WTC11 (cell line): ENCODE results near the gene TSPO2. TPM values are rescaled to one million over a fixed set of nuclear protein-coding genes. Genes with fewer than 3 reads are reported as not detected.

Experiments used
- ATAC-seq: fragments of 200-7000 bp; cut with Tn5 transposase; 2 replicates; pipeline ENCODE4 v1.10.0; 2021; ENCODE audit warnings: mild to moderate bottlenecking, moderate library complexity
- CTCF ChIA-PET: fragments of 300-600 bp; sonication (Branson Sonifier 250); formaldehyde crosslinking; loops from one replicate; lab custom pipeline; 2021; ENCODE audit warnings: antibody characterized with exemption; lab: Charles Lee
- POLR2A ChIA-PET: fragments of 350-600 bp; sonication (Branson Sonifier 250); formaldehyde crosslinking; loops from one replicate; lab custom pipeline; 2021; ENCODE audit warnings: antibody characterized with exemption; lab: Charles Lee
- DNase-seq: peaks from one replicate; pipeline ENCODE4 v3.0.0; 2021; ENCODE audit warnings: low spot score
- H3K27ac Mint-ChIP-seq: 2 replicates; pipeline ENCODE4 v1.8.0; 2021; ENCODE audit warnings: mixed read lengths
- H3K27me3 Mint-ChIP-seq: 2 replicates; pipeline ENCODE4 v1.8.0; 2021; ENCODE audit warnings: low read depth, mild to moderate bottlenecking, moderate library complexity, mixed read lengths
- H3K36me3 Mint-ChIP-seq: 2 replicates; pipeline ENCODE4 v1.8.0; 2021; ENCODE audit warnings: mixed read lengths
- H3K4me1 Mint-ChIP-seq: 2 replicates; pipeline ENCODE4 v1.8.0; 2022; ENCODE audit warnings: mixed read lengths
- H3K4me3 Mint-ChIP-seq: 2 replicates; pipeline ENCODE4 v1.8.0; 2021; ENCODE audit warnings: mild to moderate bottlenecking, moderate library complexity, mixed read lengths
- H3K9me3 Mint-ChIP-seq: 2 replicates; pipeline ENCODE4 v1.8.0; 2021; ENCODE audit warnings: mixed read lengths
- CREM ChIP-seq: sonication (generic); formaldehyde crosslinking; IDR thresholded peaks from 2 replicates; pipeline ENCODE4 v1.8.1; 2022; ENCODE audit warnings: mild to moderate bottlenecking, missing genetic modification reagents, moderate library complexity
- E2F4 ChIP-seq: sonication (generic); formaldehyde crosslinking; IDR thresholded peaks from 2 replicates; pipeline ENCODE4 v1.8.1; 2022; ENCODE audit warnings: low read depth, mild to moderate bottlenecking, moderate library complexity, missing genetic modification reagents, borderline replicate concordance
- EMX1 ChIP-seq: fragments of 250-450 bp; sonication (Bioruptor Pico); IDR thresholded peaks from 2 replicates; pipeline ENCODE4 v1.8.0; 2021; ENCODE audit warnings: mild to moderate bottlenecking
- ETV6 ChIP-seq: sonication (generic); formaldehyde crosslinking; IDR thresholded peaks from 2 replicates; pipeline ENCODE4 v1.8.1; 2022; ENCODE audit warnings: mild to moderate bottlenecking, missing genetic modification reagents
- GABPB1 ChIP-seq: sonication (generic); formaldehyde crosslinking; IDR thresholded peaks from 2 replicates; pipeline ENCODE4 v1.8.1; 2023; ENCODE audit warnings: mild to moderate bottlenecking, missing genetic modification reagents
- IRF2 ChIP-seq: sonication (generic); formaldehyde crosslinking; IDR thresholded peaks from 2 replicates; pipeline ENCODE4 v1.8.0; 2022; ENCODE audit warnings: low read depth, missing genetic modification reagents, borderline replicate concordance
- NFATC4 ChIP-seq: fragments of 250-450 bp; sonication (Bioruptor Pico); IDR thresholded peaks from 2 replicates; pipeline ENCODE4 v1.9.0; 2021; ENCODE audit warnings: mild to moderate bottlenecking
- NFE2L1 ChIP-seq: sonication (generic); formaldehyde crosslinking; IDR thresholded peaks from 2 replicates; pipeline ENCODE4 v1.8.1; 2023; ENCODE audit warnings: missing genetic modification reagents
- RELA ChIP-seq: sonication (generic); formaldehyde crosslinking; IDR thresholded peaks from 2 replicates; pipeline ENCODE4 v1.8.1; 2022; ENCODE audit warnings: missing genetic modification reagents, mild to moderate bottlenecking, borderline replicate concordance
- RORB ChIP-seq: fragments of 250-450 bp; sonication (Bioruptor Pico); IDR thresholded peaks from 2 replicates; pipeline ENCODE4 v1.9.0; 2021; ENCODE audit warnings: mild to moderate bottlenecking
- TCF7 ChIP-seq: sonication (generic); formaldehyde crosslinking; IDR thresholded peaks from 2 replicates; pipeline ENCODE4 v1.8.0; 2022; ENCODE audit warnings: mild to moderate bottlenecking, low read depth, missing genetic modification reagents, moderate library complexity
- TEAD1 ChIP-seq: sonication (generic); formaldehyde crosslinking; IDR thresholded peaks from 2 replicates; pipeline ENCODE4 v1.8.0; 2022; ENCODE audit warnings: mild to moderate bottlenecking, missing genetic modification reagents
- TEAD4 ChIP-seq: sonication (generic); formaldehyde crosslinking; IDR thresholded peaks from 2 replicates; pipeline ENCODE4 v1.8.0; 2022; ENCODE audit warnings: mild to moderate bottlenecking, missing genetic modification reagents
- ZNF121 ChIP-seq: sonication (generic); formaldehyde crosslinking; IDR thresholded peaks from 2 replicates; pipeline ENCODE4 v1.8.0; 2023; ENCODE audit warnings: missing genetic modification reagents
- ZNF281 ChIP-seq: sonication (generic); formaldehyde crosslinking; IDR thresholded peaks from 2 replicates; pipeline ENCODE4 v1.8.0; 2023; ENCODE audit warnings: mild to moderate bottlenecking, missing genetic modification reagents
- ZNF425 ChIP-seq: fragments of 250-450 bp; sonication (Bioruptor Pico); conservative IDR thresholded peaks from 2 replicates; pipeline ENCODE4 v1.9.0; 2021; ENCODE audit warnings: mild to moderate bottlenecking
- ZNF671 ChIP-seq: fragments of 250-450 bp; sonication (Bioruptor Pico); IDR thresholded peaks from 2 replicates; pipeline ENCODE4 v1.8.0; 2021; ENCODE audit warnings: mild to moderate bottlenecking
- total RNA-seq: library from RNA; stranded (reverse); gene quantifications from 3 replicates; pipeline ENCODE4 v1.2.3, GENCODE V29; 2021
- TF ChIP-seq, protein P1 (sequence below): sonication (generic); formaldehyde crosslinking; IDR thresholded peaks from 2 replicates; pipeline ENCODE4 v1.8.0; 2022; ENCODE audit warnings: missing genetic modification reagents
- TF ChIP-seq, protein P2 (sequence below): fragments of 200-600 bp; IDR thresholded peaks from 2 replicates; pipeline ENCODE4 v1.8.0; 2022; ENCODE audit warnings: antibody characterized with exemption
- TF ChIP-seq, protein P3 (sequence below): sonication (generic); formaldehyde crosslinking; IDR thresholded peaks from 2 replicates; pipeline ENCODE4 v1.8.0; 2022; ENCODE audit warnings: mild to moderate bottlenecking, missing genetic modification reagents

TSPO2 gene
- total RNA-seq, 1 experiment from 2014 or later, result not detected

DNA sequence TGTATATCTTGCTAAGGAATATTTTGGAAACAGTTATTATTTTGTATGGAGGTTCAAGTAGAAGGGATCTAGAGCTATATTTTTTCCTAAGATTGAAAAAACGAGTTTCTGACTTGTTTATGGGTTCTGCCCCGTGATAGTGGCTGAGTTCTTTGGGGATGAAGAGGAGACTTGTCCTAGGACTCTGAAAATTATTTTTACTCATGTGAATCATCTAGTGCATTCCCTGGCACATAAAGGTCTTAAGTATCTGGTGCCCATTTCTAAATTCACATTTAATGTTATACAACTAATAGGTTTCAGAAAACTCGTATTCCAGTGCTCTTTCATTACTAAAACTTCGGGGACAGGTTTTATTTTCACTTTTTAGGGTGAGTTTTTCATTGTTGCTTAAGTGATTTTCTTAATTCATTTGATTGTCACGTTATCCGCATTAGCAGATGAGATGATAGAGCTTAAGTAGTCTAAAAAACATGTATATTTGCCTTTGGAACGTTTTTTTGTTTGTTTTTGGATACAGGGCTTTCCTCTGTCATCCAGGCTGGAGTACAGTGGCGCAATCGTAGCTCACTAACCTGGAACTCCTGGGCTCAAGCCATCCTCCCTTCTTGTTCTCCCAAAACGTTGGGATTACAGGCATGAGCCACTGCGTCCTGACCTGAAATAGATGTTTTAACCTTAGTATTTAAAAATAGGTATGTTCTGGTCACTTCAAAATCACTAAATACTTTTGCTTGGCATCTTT lies 32.6 kb downstream of the TSPO2 start (continued):
- TF ChIP-seq ZNF425 (CRISPR knock-in tag), result no peak
- TF ChIP-seq, protein P1, sequence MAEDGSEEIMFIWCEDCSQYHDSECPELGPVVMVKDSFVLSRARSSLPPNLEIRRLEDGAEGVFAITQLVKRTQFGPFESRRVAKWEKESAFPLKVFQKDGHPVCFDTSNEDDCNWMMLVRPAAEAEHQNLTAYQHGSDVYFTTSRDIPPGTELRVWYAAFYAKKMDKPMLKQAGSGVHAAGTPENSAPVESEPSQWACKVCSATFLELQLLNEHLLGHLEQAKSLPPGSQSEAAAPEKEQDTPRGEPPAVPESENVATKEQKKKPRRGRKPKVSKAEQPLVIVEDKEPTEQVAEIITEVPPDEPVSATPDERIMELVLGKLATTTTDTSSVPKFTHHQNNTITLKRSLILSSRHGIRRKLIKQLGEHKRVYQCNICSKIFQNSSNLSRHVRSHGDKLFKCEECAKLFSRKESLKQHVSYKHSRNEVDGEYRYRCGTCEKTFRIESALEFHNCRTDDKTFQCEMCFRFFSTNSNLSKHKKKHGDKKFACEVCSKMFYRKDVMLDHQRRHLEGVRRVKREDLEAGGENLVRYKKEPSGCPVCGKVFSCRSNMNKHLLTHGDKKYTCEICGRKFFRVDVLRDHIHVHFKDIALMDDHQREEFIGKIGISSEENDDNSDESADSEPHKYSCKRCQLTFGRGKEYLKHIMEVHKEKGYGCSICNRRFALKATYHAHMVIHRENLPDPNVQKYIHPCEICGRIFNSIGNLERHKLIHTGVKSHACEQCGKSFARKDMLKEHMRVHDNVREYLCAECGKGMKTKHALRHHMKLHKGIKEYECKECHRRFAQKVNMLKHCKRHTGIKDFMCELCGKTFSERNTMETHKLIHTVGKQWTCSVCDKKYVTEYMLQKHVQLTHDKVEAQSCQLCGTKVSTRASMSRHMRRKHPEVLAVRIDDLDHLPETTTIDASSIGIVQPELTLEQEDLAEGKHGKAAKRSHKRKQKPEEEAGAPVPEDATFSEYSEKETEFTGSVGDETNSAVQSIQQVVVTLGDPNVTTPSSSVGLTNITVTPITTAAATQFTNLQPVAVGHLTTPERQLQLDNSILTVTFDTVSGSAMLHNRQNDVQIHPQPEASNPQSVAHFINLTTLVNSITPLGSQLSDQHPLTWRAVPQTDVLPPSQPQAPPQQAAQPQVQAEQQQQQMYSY (CRISPR knock-in tag), result no peak
- no peak for TF ChIP-seq ZNF121

GRCh38 chr6:41075651-41076626 lies 33.7 kb downstream of the TSPO2 start:
- POLR2A ChIA-PET, result no interaction called here

More at GRCh38 chr6:41075651-41076626, 33.7 kb downstream of the TSPO2 start:
- TF ChIP-seq RELA (CRISPR knock-in tag) (no peak), ZNF671 (CRISPR knock-in tag) (no peak), TEAD4 (CRISPR knock-in tag) (no peak), IRF2 (CRISPR knock-in tag) (no peak), ZNF281 (CRISPR knock-in tag) (no peak), GABPB1 (CRISPR knock-in tag) (no peak), NFATC4 (CRISPR knock-in tag) (no peak), CREM (CRISPR knock-in tag) (no peak), RORB (CRISPR knock-in tag) (no peak), TCF7 (CRISPR knock-in tag) (no peak), E2F4 (no peak), EMX1 (CRISPR knock-in tag) (no peak), ETV6 (CRISPR knock-in tag) (no peak), TEAD1 (CRISPR knock-in tag) (no peak), NFE2L1 (CRISPR knock-in tag) (no peak)
- TF ChIP-seq, protein P2, sequence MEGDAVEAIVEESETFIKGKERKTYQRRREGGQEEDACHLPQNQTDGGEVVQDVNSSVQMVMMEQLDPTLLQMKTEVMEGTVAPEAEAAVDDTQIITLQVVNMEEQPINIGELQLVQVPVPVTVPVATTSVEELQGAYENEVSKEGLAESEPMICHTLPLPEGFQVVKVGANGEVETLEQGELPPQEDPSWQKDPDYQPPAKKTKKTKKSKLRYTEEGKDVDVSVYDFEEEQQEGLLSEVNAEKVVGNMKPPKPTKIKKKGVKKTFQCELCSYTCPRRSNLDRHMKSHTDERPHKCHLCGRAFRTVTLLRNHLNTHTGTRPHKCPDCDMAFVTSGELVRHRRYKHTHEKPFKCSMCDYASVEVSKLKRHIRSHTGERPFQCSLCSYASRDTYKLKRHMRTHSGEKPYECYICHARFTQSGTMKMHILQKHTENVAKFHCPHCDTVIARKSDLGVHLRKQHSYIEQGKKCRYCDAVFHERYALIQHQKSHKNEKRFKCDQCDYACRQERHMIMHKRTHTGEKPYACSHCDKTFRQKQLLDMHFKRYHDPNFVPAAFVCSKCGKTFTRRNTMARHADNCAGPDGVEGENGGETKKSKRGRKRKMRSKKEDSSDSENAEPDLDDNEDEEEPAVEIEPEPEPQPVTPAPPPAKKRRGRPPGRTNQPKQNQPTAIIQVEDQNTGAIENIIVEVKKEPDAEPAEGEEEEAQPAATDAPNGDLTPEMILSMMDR, result no peak
- TF ChIP-seq, protein P3, sequence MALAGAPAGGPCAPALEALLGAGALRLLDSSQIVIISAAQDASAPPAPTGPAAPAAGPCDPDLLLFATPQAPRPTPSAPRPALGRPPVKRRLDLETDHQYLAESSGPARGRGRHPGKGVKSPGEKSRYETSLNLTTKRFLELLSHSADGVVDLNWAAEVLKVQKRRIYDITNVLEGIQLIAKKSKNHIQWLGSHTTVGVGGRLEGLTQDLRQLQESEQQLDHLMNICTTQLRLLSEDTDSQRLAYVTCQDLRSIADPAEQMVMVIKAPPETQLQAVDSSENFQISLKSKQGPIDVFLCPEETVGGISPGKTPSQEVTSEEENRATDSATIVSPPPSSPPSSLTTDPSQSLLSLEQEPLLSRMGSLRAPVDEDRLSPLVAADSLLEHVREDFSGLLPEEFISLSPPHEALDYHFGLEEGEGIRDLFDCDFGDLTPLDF (CRISPR knock-in tag), result no peak
- Mint-ChIP-seq H3K4me3 (peak overlapping the region; percentile 85), H3K4me1 (peaks cover 33% of the 10 kb centered on the region), H3K36me3 (peaks cover 29% of the 10 kb centered on the region), H3K27me3 (no peaks in the 10 kb centered on the region), H3K9me3 (no peaks in the 10 kb centered on the region), H3K27ac (peak overlapping the region; percentile 52)
- CTCF ChIA-PET, result interaction anchor here (1.1 to 1.6 kb wide), 6 partner anchors 25 to 116 kb away, joined by 3 to 4 read pairs (median 3); partner anchors contain the start of gene UNC5CL
- DNase-seq, result no peak
- no peak for ATAC-seq
